GM21576 (cell line): ENCODE results near the gene OSM.
"Not testable (repeated sequence)": the region's sequence is repeated elsewhere in the genome, so short reads cannot be mapped to it uniquely, and the experiment has no call there.

ENCODE experiments used
- ATAC-seq: cut with Tn5 transposase; IDR thresholded peaks from one replicate; pipeline ENCODE4 v1.9.1; 2021; ENCODE audit warnings: mild to moderate bottlenecking, moderate library complexity; ENCODE audit not compliant: unreplicated experiment

OSM gene

DNA sequence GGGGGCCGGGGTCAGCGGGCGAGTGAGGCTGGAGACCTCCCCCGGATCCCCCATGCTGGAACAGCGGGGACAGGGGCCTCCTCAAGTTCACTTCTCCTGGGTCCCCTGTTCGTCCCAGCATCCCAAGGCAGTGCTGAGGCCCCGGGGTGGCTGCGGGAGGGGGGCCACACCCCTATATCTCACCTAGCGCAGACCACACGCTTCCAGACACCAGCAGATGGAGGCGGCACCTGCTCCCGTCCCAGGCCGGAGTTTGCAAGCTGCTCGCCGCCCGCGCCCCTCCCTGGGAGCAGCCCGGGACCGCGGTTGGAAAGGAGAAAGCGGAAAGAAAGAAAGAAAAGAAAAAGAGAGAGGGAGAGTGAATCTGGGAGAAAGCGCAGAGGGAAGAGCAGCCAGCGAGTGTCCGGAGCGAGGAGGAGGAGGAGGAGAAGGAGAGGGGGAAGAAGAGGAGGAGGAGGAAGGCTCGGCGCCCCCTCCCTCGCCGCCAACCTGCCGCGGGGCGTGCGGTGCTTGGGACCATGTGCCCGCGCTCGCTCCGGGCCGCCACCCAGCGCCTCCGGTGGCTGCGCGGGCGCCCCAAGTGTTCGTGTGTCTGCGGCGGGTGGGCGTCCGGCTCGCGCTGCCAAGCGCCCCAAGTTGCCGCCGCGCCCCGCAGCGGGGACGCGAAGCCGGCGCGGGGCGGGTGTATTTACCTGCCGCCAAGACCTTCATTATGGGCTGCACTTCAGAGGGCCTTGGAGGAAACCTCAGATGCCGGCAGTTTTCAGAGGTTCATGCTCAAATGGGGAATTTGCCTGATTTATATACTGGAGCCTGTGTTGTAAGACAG is 20.5 kb downstream of the OSM start, which contains the start of gene LIF:
LIF (minus strand) TSS at position 775 of the 829 bp plus-strand sequence; CDS start at position 711, 64 bp downstream.
- ATAC-seq = no peak

DNA sequence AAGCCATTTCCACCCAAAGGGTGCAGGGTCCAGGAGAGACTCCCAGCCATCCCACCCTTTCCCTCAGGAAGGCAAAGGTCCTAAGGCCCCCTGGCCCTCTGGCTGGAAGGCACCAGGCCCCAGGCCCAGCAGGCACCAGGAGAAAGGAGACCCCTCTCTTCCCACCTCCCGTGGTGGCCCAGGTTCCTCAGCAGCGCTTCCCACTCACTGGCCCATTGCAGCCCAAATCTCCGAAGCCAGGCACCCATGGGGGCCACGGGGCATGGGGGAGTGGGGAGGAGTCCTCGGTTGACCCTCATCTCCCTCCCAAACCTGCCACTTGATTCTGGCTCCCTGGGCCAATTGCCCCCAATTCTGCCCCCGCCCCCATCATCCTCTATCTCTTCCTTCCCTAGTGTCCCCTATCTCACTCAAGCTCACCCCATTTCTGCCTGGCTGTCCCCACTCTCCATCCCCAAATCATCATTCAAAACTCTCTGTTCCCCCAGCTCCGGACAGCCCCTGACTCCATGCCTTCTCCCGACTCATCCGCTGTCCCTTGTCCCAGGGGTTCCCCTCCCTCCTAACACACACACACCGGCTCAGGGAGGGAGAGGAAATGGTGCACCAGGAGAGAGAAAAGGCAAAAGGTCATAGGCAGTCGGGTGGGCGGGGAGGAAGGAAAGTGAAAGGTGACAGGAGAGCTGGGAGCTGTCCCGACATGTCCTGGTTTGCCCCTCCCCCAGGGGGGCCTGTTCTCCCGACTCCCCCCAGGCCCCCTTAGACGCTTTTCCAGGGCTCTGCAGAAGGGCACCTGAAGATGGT is 21.3 kb downstream of the OSM start:
- no peak for ATAC-seq

DNA sequence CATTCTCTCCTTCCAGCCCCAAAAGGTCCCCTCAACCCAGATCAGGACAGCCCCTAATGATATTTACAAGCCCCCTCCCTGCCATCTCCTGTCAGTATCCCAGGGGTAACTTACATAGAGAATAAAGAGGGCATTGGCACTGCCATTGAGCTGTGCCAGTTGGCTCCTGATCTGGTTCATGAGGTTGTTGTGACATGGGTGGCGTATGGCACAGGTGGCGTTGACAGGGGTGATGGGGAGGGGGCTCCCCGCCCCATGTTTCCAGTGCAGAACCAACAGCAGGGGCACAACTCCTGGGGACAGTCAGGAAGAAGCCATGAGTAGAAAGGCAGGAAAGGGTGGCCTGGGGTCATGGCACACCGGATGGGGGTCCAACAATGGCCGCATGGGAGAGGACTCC is 22.0 kb downstream of the OSM start:
- no peak for ATAC-seq

DNA sequence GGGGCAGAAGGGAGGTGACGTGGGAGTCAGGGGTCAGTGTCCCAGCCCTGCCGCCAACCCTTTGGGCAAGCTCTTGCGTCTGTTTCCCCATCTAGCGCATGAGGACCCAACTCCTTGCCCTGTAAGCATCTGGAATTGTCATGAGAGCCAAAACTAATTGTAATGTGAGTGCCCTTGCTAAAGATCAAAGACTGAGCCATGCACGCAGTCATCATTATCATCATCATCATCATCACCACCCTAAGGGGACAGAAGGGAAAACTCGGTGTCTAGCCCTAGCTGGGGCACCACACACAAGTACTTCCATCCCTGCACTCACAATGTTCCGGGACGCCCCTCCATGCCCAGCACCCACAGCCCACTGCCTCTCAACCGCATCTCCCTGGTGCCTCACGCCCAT is 22.6 kb downstream of the OSM start:
- no peak for ATAC-seq

DNA sequence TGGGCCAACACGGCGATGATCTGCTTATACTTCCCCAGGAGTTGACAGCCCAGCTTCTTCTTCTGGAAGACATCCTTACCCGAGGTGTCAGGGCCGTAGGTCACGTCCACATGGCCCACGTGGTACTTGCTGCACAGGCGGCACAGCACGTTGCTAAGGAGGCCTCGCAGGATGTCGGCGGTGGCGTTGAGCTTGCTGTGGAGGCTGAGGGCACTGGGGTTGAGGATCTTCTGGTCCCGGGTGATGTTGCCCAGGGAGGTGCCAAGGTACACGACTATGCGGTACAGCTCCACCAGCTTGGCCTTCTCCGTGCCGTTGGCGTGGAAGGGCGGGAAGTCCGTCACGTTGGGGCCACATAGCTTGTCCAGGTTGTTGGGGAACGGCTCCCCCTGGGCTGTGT is 23.0 kb downstream of the OSM start:
- ATAC-seq = no peak

DNA sequence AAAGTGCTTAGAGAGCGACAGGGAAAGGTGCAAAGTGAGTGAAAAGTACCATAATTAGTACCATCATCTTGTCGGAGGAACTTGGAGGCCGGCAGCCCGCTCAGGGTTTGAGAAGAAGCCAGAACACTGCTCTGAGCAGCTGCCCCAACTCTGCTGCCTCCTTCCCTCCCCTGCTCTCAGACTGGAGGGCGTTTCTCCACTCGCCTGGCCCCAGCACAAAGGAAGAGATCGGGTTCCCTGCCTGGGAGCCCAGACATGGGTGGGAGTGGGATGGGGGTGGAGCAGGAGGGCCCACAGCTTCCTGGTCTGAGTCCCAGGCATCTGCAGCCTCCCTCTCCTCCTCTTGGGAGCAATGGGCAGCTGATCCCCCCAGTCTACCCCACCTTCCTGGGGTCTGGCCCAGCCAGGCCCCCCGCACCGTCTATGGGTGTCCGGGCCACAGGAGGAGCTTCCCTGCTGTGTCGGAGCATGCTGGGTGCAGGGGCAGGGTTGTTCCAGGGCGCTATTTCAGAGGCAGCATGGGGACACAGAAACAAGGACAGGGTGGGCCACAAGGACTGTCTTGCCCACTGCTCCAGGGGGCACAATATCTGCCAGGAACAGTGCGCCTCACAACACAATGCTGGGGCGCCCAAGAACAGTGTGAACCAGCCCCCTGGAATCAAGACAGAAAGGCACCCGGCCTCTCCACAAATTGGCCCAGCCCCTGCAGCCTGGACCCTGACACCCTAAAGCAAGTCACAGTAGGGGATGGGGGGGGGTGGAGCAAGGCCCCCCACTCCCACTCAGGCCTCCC is 24.9 kb downstream of the OSM start:
- ATAC-seq = no peak

DNA sequence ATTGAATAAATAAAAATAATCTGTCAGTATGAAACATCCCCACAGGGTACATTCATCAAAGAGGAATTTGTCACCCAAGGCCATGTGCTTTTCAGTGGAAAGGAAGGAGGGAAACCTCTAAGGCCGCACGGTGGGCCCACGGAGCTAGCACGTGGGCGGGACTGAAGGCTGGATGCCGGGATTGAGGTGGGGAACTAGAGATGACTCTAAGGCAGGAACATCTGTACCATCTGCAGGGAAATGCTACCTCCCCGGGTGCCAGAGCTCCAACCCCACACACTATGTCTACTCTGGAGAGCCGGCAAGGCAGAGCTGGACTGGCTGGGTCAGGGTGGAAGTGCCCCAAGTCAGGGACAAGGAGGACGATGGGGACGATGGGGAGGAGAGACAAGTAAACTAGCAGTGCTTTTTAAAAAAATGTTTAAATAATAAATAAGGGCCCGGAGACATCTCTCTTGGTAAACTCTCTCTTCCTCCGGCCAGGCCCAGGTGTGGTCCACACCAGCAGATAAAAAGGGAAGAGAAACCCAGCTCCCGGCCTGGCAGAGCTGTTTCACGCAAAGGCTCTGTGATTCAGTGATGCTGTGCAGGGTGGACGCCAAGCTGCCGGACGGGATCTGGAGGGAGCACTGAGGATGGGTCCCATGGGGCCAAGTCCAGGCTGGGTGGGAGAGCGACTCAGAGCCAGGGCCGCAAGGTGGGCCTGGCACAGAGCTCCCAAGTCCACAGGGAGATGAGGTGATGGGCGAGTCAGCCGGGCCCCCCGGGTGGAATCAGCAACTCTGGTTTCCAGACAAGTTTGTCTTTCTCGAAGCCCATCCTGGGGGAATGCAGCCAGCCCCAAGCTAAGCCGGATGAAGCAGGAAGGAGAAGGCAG is 25.9 kb downstream of the OSM start:
- ATAC-seq = no peak

DNA sequence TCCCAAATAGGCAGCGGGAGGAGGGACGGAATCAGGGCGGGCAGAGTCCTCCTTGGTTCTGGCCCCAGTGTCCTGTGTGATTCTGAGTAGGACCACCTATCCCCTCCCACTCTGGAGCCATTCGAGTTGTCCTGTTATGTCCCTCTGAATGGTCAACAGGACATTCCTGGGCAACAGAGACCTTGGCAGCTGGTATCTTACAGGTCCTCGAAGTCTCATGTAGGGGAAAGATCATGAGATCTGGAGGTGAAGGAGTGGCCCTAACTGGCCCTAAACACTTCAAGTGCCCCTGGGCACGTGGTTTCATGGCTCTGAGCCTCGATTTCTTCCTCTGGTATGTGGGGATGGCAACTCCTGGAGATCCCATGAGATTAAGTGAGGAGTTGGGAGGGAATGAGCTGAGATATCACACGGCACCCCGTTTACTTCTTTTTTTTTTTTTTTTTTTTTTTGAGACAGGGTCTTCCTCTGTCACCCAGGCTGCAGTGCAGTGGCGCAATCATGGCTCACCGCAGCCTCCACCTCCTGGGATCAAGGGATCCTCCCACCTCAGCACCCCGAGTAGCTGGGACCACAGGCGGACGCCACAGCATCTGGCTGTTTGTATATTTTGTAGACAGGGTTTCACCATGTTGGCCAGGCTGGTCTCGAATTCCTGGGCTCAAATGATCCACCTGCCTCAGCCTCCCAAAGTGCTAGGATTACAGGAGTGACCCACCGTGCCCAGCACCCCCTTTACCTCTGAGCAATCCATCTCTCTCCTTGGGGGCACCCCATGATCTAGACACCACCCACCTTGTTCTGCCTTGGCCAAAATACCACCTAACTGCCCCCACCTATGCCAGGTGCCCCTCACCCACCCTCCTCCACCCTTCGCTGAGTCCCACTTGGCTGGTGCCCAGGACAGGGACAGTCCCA is 26.9 kb downstream of the OSM start:
- ATAC-seq = no peak

DNA sequence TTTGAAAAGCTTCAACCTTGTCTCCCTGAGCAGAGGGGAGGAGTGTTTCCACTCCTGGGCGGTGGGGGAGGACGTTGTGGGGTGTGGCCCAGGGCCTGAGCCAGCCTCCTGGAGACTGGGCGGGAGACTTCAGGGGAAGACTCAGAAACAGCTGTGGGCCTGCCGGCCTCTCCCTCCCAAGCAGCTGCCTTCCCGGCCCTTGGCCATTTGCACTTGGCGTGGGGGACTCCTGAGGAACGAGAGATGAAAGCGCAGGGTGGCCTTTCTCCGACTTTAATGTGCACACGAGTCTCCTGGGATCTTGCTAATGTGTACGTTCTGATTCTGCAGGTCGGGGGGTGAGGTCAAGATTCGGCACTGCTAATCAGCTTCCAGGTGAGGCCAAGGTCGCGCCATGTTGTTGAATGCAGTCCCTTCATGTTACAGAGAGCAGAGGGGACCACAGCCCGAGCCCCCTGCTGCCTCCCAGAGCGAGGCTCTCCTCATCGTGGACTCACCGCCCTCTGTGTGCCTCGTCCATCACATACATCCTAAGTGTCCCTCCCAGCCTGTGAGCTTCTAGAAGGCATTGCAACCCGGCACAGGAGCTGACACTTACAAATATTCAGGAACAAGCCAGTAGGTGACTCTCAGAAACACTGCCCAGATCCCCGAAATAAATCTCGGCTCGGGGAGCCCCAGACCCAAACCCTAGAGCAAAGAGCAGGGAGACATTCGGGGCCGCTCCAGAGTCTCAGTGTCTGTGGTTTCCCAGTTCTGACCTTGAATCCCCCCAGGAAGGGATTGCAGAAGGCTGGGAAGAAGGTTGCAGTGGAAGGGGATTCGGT is 27.8 kb downstream of the OSM start:
- no peak for ATAC-seq

DNA sequence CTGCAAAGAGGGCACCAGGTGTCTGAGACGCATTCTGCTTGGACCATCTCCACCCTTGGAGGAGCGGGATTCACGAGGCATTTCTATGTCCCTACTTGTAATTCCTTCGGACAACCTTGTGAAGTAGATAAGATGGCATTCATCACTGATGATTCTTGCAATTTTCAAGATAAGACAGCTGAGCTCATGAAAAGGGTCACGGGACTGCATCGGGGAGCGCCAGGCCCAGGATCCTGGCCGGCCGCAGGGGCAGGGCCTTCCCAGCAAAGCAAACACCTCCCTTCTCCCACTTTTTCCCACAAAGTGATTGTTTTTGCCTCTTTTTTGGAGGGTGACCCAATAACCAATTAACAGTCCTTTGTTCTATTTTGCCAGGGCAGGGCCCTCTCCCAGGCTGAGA is 28.5 kb downstream of the OSM start:
- ATAC-seq = no peak

DNA sequence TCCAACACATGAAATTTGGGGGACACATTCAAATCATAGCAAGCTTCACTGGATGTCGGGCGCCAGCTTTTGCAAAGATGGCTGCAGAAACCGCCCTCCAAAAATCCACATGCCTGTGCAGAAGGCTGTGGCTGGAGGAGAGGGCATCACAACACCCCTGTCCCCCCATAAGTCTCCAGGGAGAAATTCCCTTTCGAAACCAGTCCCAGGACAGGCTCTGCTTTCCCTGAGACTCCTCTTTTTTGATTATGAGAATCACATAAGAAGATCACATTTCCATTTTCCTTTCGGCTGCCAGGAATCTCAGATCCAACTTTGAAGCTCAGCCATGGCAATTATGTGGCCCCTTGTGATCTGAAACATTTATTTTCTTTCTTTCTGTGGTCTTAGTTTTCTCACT is 29.8 kb downstream of the OSM start:
- no peak for ATAC-seq

DNA sequence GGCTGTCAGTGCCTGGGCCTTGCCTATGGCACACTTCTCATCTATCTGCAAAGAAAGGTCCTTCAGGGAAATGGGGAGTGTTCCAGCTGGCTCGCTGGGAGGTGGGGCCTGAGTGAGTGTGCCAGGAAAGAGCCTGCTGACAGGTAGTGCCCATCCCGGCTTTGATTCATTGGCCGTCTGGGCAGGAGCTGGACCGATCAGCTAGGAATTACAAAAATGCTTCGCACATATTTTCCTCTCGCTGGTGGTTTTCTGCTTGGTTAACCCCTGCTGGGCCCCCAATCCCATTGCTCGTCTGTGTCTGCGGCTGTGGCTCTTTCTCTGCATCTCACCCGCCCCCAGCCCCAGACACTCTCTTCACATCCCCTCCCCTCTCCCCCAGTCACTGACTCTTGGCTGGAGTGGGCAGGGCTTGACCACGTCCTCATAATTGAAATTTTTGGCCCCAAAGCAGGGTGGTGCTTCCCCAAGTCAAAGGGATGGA is 30.9 kb downstream of the OSM start:
- no peak for ATAC-seq

DNA sequence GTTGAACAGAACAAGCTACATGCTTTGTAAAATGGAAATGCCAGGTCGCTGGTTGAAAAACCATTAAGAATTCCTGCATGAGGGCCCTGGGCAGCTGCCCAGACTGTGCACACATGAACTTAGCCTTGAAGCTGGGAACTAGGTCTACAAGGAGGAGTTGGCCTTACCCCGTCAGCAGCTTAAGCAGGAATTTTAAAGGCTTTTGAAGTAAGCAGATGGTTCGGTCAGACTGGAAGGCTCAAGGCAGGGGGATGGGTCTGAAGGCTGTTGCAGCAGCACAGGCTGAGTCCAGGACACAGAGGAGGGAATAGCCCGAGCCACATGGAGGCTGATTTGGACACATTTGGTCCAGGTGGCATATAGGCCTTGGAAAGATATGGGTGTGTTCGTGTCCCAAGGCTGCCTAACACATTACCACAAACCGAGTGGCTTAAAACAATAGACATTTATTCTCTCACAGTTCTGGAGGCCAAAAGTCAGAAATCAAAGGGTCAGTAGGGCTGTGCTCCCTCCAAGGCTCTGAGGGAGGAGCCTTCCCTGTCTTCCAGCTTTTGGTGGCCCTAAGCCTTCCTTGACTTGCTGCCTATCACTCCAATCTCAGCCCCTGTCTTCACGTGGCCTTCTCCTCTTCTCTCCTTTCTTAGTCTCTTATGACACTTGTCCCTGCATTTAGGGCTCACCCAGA is 31.7 kb downstream of the OSM start:
- no peak for ATAC-seq

DNA sequence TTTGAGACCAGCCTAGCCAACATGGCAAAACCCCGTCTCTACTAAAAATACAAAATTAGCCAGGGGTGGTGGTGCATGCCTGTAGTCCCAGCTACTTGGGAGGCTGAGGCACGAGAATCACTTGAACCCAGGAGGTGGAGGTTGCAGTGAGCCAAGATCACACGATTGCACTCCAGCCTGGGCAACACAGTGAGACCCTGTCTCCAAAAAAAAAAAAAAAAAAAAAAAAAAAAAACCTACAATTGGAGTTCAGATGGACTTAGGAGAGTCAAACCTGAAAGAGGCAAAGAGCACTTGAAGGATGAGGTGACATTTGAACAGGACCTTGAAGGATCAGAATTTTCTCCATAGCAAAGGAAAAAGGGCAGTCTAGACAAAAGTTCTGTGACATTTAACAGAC is 32.3 kb downstream of the OSM start:
- ATAC-seq = not testable (repeated sequence)

DNA sequence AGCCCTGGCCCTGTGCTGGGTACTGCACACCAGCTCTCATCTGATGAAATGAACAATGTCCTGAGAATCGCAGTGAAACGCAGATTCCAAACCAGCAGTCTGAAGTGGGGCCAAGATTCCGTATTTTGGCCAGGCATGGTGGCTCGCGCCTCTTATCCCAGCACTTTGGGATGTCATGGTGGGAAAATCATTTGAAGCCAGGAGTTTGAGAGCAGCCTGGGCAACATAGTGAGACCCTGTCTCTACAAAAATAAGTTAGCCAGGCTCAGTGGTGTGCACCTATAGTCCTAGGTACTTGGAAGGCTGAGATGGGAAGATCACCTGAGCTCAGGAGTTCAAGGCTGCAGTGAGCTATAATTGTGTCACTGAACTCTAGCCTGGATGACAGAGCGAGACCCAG is 33.1 kb downstream of the OSM start:
- no peak for ATAC-seq

DNA sequence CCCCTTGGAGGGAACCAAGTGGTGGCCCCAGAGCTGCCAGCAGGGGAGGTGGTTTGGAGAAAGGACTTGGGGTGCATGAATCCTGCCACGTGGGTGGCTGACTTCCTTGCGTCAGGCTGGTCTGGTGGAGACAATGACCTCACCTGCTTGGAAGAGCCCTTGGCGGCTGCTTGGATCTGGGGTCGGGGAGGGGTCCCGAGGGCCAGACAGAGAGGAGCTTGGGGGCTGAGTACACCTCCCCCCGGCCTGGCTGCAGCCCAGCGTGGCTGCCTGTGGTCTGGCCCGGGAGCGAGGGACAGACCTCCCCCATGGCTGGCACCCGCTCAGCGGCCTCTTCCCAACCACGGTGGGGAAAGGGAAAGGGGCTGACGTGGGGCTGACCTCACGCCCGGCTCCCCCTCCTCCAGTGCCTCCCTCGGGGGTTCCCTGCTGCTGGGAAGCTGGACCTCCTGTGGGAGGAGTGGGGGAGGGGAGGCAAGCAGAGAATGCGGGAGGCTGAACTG is 33.9 kb downstream of the OSM start:
- no peak for ATAC-seq

DNA sequence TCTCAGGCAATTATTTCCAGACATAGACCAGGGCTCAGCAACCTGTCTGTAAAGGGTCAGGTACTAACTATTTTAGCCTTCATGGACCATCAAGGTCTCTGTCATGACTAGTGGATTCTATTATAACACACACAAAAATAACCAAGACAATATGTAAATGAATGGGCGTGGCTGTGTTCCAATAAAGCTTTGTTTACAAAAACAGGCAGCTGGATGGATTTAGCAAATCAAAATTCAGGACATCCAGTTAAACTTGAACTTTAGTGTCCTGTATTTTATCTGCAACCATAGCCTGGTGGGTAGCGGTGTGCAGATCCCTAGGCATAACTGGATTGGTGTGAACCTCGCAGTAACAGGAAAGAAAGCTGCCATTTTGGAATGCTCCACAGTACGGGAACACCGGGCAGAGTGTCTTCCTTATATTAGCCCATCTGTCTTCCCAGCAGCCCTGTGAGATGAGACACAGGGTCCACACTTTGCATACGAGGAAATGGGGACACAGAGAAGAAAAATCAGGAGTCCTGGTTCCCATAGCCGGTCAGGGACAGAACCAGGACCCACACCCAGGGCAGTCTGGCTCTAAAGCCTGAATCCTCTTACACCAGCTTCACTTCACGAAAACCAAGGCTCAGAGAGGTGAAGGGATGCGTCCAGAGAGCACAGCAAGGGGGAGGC is 35.7 kb downstream of the OSM start:
- no peak for ATAC-seq
